GM18498 (cell line): ENCODE measurements around the gene TEX11.

Experiments used
- ATAC-seq: cut with Tn5 transposase; IDR thresholded peaks from one replicate; pipeline ENCODE4 v1.9.1; 2021; ENCODE audit warnings: mild to moderate bottlenecking, moderate library complexity; ENCODE audit not compliant: unreplicated experiment

Gene TEX11

DNA sequence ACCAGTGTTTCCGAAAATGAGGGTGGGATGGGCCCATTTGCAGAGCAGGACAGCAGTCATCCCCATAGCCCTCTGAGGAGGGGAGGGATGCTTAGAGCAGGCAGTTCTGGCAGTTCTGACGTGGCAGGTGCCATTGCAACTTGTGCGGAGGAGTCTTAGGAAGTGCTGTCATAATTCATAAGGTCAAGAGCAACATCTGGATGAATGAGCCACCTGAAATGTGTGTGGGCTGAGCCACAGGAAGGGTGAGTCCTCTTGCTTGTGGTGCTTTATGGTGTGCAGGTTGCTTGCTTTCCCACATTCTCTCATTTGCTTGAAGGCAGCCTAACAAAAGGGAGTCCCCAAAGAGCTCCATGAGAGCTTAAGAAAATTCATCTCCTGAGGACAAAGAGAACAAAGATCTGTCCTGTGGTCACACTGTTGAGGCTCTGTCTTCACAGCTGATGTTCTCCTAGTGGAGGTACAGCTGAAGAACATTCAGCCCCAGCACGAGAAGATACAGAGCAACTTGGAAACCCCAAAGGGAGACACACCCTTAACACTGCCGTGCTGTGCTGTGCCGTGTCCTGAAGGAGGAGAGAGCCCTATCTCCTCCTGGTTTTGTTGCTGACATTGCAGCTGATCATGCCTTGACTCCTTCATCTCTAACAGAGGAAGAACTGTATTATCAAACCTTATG lies 403.6 kb downstream of the TEX11 start:
- no peak for ATAC-seq

DNA sequence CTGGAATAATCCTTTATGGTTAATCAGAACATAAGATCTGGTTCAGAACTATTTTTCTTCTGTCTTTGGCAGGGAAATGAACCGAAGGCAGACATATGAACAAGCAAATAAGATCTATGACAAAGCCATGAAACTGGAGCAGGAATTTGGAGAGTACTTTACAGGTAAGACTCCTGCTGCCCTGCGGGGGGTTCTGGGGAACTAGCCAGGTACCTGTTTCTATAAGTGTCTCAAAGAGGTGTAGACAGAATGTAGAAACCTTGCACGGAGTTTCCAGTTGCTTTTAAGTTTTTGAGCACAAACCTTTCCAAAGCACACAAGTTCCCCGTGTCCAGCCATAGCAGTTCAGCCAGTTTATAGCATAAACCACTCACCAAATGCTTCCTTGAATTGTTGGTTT lies 407.7 kb downstream of the TEX11 start:
- ATAC-seq: no peak

DNA sequence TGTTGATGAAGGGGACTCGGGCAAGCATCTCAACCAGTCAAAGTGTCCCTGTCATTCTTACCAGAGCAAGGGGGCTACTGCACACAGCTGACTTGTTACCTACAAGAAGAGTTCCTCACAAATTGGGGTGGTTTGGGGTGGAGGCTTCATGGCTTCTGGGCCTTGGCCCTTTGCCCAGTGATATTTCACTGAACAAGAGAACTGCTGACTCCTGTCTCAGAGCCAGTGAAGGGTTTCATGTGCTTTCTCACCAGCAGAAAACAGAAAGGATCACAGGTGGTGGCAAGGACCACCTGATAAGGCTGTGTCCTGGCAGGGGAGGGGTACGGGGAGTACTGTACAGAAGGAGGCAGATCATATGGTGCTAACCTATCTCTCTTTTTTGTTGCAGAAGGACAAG lies 410.4 kb downstream of the TEX11 start:
- no peak for ATAC-seq

DNA sequence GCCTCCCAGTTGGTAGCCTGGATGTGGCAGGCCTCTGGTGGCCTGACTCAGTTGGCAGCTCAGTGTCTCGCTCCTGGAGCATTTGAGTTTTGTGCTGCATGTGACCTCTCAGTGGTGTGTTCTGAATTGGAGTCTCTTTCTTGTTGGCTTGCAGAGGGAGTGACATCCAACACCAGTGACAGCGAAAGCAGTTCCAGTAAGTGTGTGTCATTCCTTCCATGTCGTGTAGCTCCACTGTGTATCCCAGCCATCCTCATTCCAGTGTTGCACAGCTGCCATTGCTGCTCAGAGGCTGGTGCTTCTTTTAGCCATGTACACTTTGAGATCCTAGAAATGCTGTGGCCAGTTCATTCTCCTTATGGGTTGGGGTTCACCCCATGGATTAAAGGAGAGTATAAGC lies 411.5 kb downstream of the TEX11 start:
- no peak for ATAC-seq

DNA sequence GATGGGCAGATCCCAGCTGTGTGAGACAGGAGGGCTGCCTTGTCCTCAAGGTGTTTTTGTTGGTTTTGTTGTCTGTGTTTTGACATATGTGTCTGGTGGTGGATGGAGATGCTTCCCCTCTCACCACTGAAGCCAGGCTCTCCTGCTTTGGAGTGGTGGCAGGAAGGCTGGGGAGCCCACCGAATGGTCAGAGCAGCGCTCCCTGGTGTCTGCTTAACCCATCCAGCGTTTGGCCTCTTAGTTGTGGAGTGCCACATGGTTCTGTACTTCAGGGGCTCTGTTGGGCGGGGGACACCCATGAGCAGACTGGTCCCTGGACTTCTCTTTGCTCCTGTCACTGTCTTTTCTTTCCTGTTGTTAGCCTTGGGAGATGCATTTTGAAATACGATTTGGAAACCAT lies 412.0 kb downstream of the TEX11 start:
- no peak for ATAC-seq

DNA sequence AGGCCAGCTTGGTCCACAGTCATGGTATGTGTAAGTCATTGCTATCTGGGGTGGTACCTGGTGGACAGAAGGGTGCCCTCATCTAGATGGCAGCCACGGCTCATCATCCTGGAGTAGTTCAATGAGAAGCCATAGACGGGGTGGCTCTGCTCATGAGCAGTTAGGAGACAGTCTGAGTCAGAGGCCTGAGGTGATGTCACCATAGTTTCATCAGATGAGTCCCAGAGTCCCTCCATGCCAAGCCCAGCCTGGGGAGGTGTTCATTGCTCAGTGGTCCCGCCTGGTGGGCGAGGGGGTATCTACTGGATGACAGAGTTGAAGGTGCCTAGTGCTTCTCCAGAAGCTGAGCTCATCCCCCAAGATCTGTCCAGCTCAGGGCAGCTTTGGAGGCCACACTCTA lies 414.1 kb downstream of the TEX11 start:
- no peak for ATAC-seq

DNA sequence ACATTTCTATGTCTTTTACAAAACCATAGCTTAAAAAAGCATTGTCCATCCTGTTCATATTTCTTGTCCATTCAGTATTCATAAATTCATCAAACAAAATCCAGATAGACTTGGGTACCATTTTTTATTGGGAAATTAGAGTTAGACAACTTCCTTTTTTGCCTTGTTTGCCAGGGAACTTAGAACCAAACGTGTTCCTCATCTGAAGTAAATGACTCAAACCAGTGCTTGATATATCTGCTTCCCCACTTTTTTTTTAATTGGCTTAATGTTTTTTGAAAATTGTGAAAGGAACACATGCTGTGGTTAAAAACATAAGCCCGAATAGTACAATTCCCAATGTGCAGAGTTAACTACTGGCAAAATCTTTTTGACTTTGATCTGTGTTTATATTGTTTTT lies 419.7 kb downstream of the TEX11 start:
- no peak for ATAC-seq

DNA sequence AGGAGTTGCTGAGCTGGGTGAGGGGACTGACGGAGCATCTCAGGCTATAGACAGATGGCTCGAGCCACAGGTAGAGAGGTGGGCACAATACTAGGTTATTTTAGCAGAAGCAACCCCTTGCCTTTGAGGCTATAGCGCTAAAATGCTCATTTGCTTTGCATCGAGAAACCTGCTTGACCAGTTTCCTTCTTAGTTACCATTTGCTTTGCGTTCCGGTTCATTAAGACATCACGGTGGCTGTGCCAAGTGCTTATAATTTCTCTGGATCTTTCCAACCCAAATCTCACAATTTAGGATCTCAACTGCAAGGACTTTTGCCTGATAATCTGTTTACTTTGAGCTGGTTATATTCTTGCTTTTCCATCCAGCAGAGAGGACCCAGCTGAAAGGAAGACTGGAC lies 423.0 kb downstream of the TEX11 start:
- no peak for ATAC-seq

DNA sequence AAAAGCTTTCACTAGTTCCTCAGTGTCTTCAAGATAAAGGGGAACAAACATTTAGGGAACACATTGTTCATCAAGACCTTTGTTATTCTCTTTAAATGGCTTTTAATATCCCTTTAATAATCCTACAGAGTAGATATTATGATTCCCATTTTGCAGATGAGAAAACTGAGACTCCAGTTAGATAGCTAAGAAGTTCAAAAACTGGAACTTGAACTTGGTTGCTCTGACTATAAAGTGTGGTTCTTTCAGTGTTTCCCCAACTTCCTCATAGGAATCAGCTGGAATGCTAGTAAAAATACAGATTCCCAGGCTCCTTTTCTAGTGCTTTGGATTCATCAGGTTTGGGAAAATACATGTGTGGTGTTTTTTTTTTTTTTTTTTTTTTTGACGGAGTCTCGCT lies 426.2 kb downstream of the TEX11 start:
- ATAC-seq: no peak

DNA sequence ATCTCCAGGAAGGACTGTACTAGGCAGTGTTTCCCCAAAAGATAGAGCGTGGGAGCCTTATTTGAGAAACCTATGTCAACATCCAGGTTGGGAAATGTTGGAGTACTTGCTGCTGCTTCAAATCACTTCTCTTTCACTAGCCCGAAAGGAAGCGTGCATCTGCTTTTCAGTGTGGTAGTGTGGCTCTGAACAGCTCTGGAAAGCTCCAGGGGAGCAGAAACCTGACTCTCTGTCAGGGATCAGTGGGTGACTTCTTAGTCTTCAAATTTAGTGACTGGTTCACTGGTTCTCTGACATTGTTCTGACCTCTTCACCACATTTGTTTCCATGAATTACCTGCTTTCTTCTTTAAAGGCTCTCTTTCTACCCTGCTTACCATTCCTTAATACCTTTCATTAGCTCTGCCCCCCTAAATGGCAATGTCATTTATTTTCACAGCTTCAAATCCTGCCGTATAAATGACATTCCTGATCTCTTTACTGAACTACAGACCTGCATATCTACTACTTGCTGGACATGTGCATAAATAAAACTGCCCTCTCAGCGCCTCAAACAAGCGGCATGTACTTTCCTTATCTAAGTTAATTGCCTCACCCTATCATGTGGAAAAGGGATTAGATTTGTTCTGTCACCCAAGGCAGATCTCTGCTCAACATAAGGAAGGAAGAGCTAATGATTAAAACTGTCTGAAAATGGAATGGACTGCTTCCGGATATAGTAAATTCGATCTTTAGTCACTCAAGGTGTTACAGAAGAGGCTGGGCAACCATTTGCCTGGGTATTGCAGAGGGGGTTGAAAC lies 426.8 kb downstream of the TEX11 start:
- ATAC-seq: no peak

DNA sequence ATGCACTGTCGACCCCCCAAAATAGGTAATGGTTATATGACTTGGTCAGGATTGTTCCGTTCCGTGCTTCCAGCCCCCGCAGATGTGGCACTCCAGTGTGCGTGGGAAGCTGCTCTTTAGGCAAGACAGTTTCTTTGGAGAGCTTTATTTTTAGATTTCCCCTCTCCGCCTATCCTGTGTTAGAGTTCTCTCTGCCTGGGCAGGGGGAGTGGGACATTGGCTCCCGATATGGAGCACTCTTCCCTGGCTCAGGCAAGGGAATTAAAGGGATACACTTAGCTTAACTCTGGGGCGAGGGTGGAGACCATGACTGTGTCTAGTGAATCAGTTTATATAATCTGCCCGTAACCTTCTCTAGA lies 427.9 kb downstream of the TEX11 start:
- no peak for ATAC-seq

DNA sequence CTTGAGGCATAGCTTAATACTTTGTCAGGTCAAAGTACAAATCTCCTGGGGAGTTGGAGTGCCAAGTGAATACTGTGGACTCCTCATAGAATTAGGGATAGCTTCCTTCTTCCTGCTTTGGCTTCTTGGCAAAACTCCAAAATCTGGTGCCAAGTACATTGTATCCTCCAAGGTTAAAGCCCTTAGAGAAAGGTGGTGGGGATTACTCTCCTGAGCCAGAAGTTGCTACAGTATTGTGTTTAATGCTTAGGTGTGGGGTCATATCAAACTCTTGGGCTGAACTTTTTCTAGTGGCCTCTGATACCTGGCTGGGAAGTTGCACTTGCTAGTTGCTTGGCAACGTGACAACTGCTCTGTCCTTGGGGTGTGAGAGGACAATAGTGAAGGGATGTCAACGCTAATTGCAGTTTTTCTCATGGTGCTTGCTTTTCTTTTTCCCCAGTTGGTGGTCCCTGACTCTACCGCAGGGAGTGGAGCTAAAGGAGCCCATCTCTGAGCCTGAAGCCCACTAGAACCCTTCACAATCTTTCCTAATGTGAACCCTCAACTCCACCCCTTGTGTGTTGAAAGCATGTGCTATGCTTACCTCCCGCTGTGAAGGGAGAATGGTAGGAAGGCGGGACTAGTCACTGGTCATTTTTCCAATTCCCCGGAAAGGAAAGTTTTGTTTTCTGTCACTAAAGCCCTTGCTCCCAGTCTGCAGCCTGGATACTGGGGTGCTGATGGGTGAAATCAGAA lies 428.4 kb downstream of the TEX11 start:
- ATAC-seq: no peak

DNA sequence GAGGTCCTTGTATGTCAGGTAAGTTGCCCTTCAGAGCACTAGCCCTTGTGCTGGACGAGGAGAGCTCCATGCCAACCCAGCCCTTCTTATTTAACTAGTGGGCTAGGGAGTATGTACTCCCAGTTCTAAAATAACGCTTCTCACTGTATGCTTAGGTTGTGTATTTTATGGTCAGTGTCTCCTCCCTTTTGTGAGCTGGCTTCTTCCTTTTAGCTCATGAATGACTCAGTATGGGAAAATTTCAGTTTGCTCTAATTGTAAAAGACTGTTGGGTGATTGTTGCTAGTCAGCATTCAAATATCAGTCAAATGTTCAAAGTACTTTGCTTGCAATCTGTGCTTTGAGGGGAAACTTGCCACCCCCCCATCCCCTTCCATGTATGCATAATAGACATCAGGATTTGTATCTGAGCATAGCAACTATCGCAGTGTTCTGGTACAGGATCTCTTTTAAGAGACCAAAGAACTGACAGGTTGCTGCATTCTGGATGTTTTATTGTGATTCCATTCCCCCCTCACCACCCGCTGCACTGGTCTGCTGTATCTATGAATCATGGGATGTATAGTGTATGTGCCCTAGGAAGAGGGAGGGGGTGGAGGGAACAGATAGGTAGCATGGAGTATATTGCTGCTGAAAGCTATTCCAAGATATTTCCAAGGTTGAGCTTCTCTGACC lies 429.1 kb downstream of the TEX11 start:
- no peak for ATAC-seq
